Stimulated activated naive CD8-positive, alpha-beta T cell treated with anti-CD3 and anti-CD28 coated beads, Interleukin-15, amount 100 ng/mL, for 72 hours (primary cell): ENCODE measurements around the gene SYCE3.
"Not testable (repeated sequence)": the region's sequence is repeated elsewhere in the genome, so short reads cannot be mapped to it uniquely, and the experiment has no call there.

Experiments
- ATAC-seq: fragments of 150-1000 bp; cut with Tn5 transposase; 2 replicates; pipeline ENCODE4 v1.10.0; 2021; ENCODE audit warnings: mild to moderate bottlenecking, moderate library complexity
- DNase-seq, 2 donors: peaks; one replicate each; pipeline ENCODE4 v3.0.0; 2021 to 2022
- H3K27ac Mint-ChIP-seq, 2 donors: one replicate each; pipeline ENCODE4 v1.8.0; 2022; ENCODE audit warnings: mild to moderate bottlenecking in 2 of 2, mixed read lengths in 2 of 2, moderate library complexity in 2 of 2
- H3K27me3 Mint-ChIP-seq: one replicate; pipeline ENCODE4 v1.8.0; 2022; ENCODE audit warnings: mixed read lengths
- H3K4me1 Mint-ChIP-seq: one replicate; pipeline ENCODE4 v1.8.0; 2022; ENCODE audit warnings: mild to moderate bottlenecking, mixed read lengths
- H3K4me3 Mint-ChIP-seq, 2 donors: one replicate each; pipeline ENCODE4 v1.8.0; 2022; ENCODE audit warnings: mild to moderate bottlenecking in 2 of 2, mixed read lengths in 2 of 2, moderate library complexity in 1 of 2
- H3K9me3 Mint-ChIP-seq, 2 donors: one replicate each; pipeline ENCODE4 v1.8.0; 2022; ENCODE audit warnings: mixed read lengths in 2 of 2

The SYCE3 gene

GRCh38 chr22:50562523-50563412, at the start of gene SYCE3:
TSS of gene SYCE3 (minus strand) at chr22:50562919. CDS start at chr22:50556405, 6,514 bp downstream.
- ATAC-seq (peak; percentile 95), DNase-seq (peak; percentile 98 to 99)
- peaks cover 8% of the 10 kb centered on the region for H3K27me3 Mint-ChIP-seq
- H3K4me3 Mint-ChIP-seq = peak within 1 kb of the TSS; percentile 93
- H3K9me3 Mint-ChIP-seq = no peaks in the 10 kb centered on the region
- H3K27ac Mint-ChIP-seq = peak within 1 kb of the TSS; percentile 81 to 90
- peaks cover 23% of the 10 kb centered on the region for H3K4me1 Mint-ChIP-seq

- DNase-seq (no peak), ATAC-seq (no peak)
- H3K4me3 Mint-ChIP-seq = no peak overlapping the region
- H3K27ac Mint-ChIP-seq = no peak overlapping the region
- H3K9me3 Mint-ChIP-seq = no peaks in the 10 kb centered on the region
- peaks cover 61% of the 10 kb centered on the region for H3K27me3 Mint-ChIP-seq
- H3K4me1 Mint-ChIP-seq = peaks cover 19% of the 10 kb centered on the region
Observed at GRCh38 chr22:50612168-50612527, 49.4 kb upstream of the SYCE3 start.

- Mint-ChIP-seq H3K4me3 (no peak overlapping the region), H3K4me1 (peaks cover 19% of the 10 kb centered on the region), H3K27me3 (peaks cover 68% of the 10 kb centered on the region), H3K9me3 (no peaks in the 10 kb centered on the region), H3K27ac (no peak overlapping the region)
- DNase-seq (no peak), ATAC-seq (no peak)
Observed at GRCh38 chr22:50611341-50612060, 48.8 kb upstream of the SYCE3 start.

- H3K27me3 Mint-ChIP-seq = peaks cover 77% of the 10 kb centered on the region
Observed at GRCh38 chr22:50610581-50610980, 47.9 kb upstream of the SYCE3 start.

GRCh38 chr22:50610041-50610451, 47.3 kb upstream of the SYCE3 start:
- peaks cover 82% of the 10 kb centered on the region for H3K27me3 Mint-ChIP-seq
- H3K27ac Mint-ChIP-seq = no peak overlapping the region
- H3K9me3 Mint-ChIP-seq = no peaks in the 10 kb centered on the region
- DNase-seq (no peak), ATAC-seq (peak; percentile 17)
- H3K4me3 Mint-ChIP-seq = no peak overlapping the region
- H3K4me1 Mint-ChIP-seq = peaks cover 19% of the 10 kb centered on the region

More at GRCh38 chr22:50610581-50610980, 47.9 kb upstream of the SYCE3 start:
- Mint-ChIP-seq H3K27ac (no peak overlapping the region), H3K4me3 (no peak overlapping the region), H3K4me1 (peaks cover 19% of the 10 kb centered on the region), H3K9me3 (no peaks in the 10 kb centered on the region)
- no peak for ATAC-seq
- no peak for DNase-seq

- no peaks in the 10 kb centered on the region for H3K9me3 Mint-ChIP-seq
- H3K4me1 Mint-ChIP-seq = peaks cover 19% of the 10 kb centered on the region
- H3K27ac Mint-ChIP-seq = no peak overlapping the region
- DNase-seq = no peak
- no peak for ATAC-seq
- no peak overlapping the region for H3K4me3 Mint-ChIP-seq
- H3K27me3 Mint-ChIP-seq = peaks cover 87% of the 10 kb centered on the region
Observed at GRCh38 chr22:50609599-50609998, 46.9 kb upstream of the SYCE3 start.

- H3K27ac Mint-ChIP-seq = no peak overlapping the region
- DNase-seq (no peak), ATAC-seq (no peak)
- H3K27me3 Mint-ChIP-seq = peaks cover 86% of the 10 kb centered on the region
- H3K4me1 Mint-ChIP-seq = peaks cover 19% of the 10 kb centered on the region
- H3K4me3 Mint-ChIP-seq = no peak overlapping the region
- H3K9me3 Mint-ChIP-seq = no peaks in the 10 kb centered on the region
Observed at GRCh38 chr22:50608996-50609395, 46.3 kb upstream of the SYCE3 start.

- H3K4me1 Mint-ChIP-seq = peaks cover 18% of the 10 kb centered on the region
- H3K4me3 Mint-ChIP-seq, DNase-seq, H3K9me3 Mint-ChIP-seq, ATAC-seq: not testable (repeated sequence)
- peaks cover 85% of the 10 kb centered on the region for H3K27me3 Mint-ChIP-seq
- peak overlapping the region in 1 of 2 donors; percentile 35 for H3K27ac Mint-ChIP-seq
Observed at GRCh38 chr22:50608058-50608840, 45.5 kb upstream of the SYCE3 start.

GRCh38 chr22:50607659-50608020, 44.9 kb upstream of the SYCE3 start:
- Mint-ChIP-seq H3K4me3 (no peak overlapping the region), H3K4me1 (peaks cover 17% of the 10 kb centered on the region), H3K27me3 (peaks cover 86% of the 10 kb centered on the region), H3K9me3 (no peaks in the 10 kb centered on the region), H3K27ac (peak overlapping the region in 1 of 2 donors; percentile 64)
- ATAC-seq = no peak
- no peak for DNase-seq

- ATAC-seq = no peak
- H3K27ac Mint-ChIP-seq = no peak overlapping the region
- peaks cover 87% of the 10 kb centered on the region for H3K27me3 Mint-ChIP-seq
- H3K4me1 Mint-ChIP-seq = peaks cover 15% of the 10 kb centered on the region
- DNase-seq = no peak
- H3K9me3 Mint-ChIP-seq = no peaks in the 10 kb centered on the region
- no peak overlapping the region for H3K4me3 Mint-ChIP-seq
Observed at GRCh38 chr22:50606946-50607658, 44.4 kb upstream of the SYCE3 start.

GRCh38 chr22:50606165-50606945, 43.6 kb upstream of the SYCE3 start:
- DNase-seq (no peak), ATAC-seq (peak; percentile 60)
- peaks cover 20% of the 10 kb centered on the region for H3K4me1 Mint-ChIP-seq
- H3K27ac Mint-ChIP-seq = no peak overlapping the region
- no peak overlapping the region for H3K4me3 Mint-ChIP-seq
- H3K27me3 Mint-ChIP-seq = peaks cover 87% of the 10 kb centered on the region
- no peaks in the 10 kb centered on the region for H3K9me3 Mint-ChIP-seq

- peaks cover 20% of the 10 kb centered on the region for H3K4me1 Mint-ChIP-seq
- DNase-seq = no peak
- no peak overlapping the region for H3K27ac Mint-ChIP-seq
- peaks cover 82% of the 10 kb centered on the region for H3K27me3 Mint-ChIP-seq
- H3K9me3 Mint-ChIP-seq = no peaks in the 10 kb centered on the region
- H3K4me3 Mint-ChIP-seq = no peak overlapping the region
- ATAC-seq = no peak
Observed at GRCh38 chr22:50605613-50606074, 42.9 kb upstream of the SYCE3 start.

- Mint-ChIP-seq H3K4me3 (no peak overlapping the region), H3K27me3 (peaks cover 79% of the 10 kb centered on the region), H3K9me3 (no peaks in the 10 kb centered on the region), H3K4me1 (peaks cover 20% of the 10 kb centered on the region), H3K27ac (no peak overlapping the region)
- DNase-seq (no peak), ATAC-seq (no peak)
Observed at GRCh38 chr22:50605002-50605612, 42.4 kb upstream of the SYCE3 start.
